Breast epithelium (tissue), 4 donors: ENCODE results near the gene ZFP62. TPM values are rescaled to one million over a fixed set of nuclear protein-coding genes. Genes with fewer than 3 reads are reported as not detected.
A peak's percentile ranks its signal among the peaks of the same experiment; 100 is the strongest.

Source experiments
- DNase-seq, 2 donors: peaks; one replicate each; pipeline ENCODE4 v3.0.0-alpha.2; 2019; ENCODE audit warnings: low spot score in 2 of 2
- H3K27ac ChIP-seq, 2 donors: fragments of 200-600 bp; sonication (generic) in 1 of 2; one replicate each; pipeline ENCODE4 v1.5.1; 2016 to 2019; ENCODE audit warnings: mild to moderate bottlenecking in 1 of 2
- H3K27me3 ChIP-seq, 2 donors: fragments of 200-600 bp; sonication (generic) in 1 of 2; one replicate each; pipeline versions ENCODE4 v1.5.1 to v1.6.0; 2017 to 2019; ENCODE audit warnings: control low read depth in 1 of 2, mild to moderate bottlenecking in 1 of 2
- H3K36me3 ChIP-seq: fragments of 200-600 bp; one replicate; pipeline ENCODE4 v1.5.1; 2019
- H3K4me1 ChIP-seq, 2 donors: fragments of 200-600 bp; sonication (generic); one replicate each; pipeline ENCODE4 v1.5.1; 2016 to 2019; ENCODE audit warnings: control low read depth in 1 of 2
- H3K4me3 ChIP-seq, 3 donors: fragments of 200-600 bp; sonication (generic); 1 replicate in 2 of 3; 2 replicates in 1 of 3; pipeline ENCODE4 v1.5.1; 2016 to 2019; ENCODE audit warnings: mild to moderate bottlenecking in 3 of 3, moderate library complexity in 2 of 3
- H3K9me3 ChIP-seq, 2 donors: fragments of 200-600 bp; sonication (generic) in 1 of 2; one replicate each; pipeline ENCODE4 v1.5.1; 2016 to 2019; ENCODE audit warnings: control low read depth in 1 of 2
- POLR2A ChIP-seq: fragments of 450-650 bp; IDR thresholded peaks from one replicate; pipeline ENCODE4 v1.6.1; 2016; ENCODE audit warnings: antibody characterized with exemption, mild to moderate bottlenecking, moderate library complexity
- POLR2AphosphoS5 ChIP-seq, 3 donors: sonication (generic); formaldehyde crosslinking; IDR thresholded peaks; one replicate each; pipeline ENCODE4 v1.6.1; 2017; ENCODE audit warnings: antibody characterized with exemption in 3 of 3
- intact Hi-C: fragments of 100-400 bp; cut with DNase I; formaldehyde crosslinking; loops from one replicate; pipeline ENCODE4 v1.15.1; 2023; ENCODE audit warnings: low total_unique reads
- total RNA-seq, 3 donors: library from RNA; depleted of rRNA; stranded (reverse); fragments of >200 nt; gene quantifications; one replicate each; pipeline ENCODE4 v1.1.0, GENCODE V29; 2016
- TF ChIP-seq, protein P1 (sequence below), 3 donors: fragments of 450-650 bp; IDR thresholded peaks; one replicate each; pipeline ENCODE4 v1.5.1; 2016 to 2017; ENCODE audit warnings: antibody characterized with exemption in 3 of 3, mild to moderate bottlenecking in 3 of 3, moderate library complexity in 3 of 3

ZFP62 gene
- total RNA-seq, 3 donors from 2014 or later: 18.6 to 49.6 (median 35.4) TPM

- Histone ChIP-seq H3K4me3 (no peak overlapping the region), H3K27ac (peak overlapping the region; percentile 46 to 65), H3K36me3 (no peaks in the 10 kb centered on the region), H3K9me3 (no peaks in the 10 kb centered on the region), H3K27me3 (no peaks in the 10 kb centered on the region), H3K4me1 (peaks cover 0 to 3% of the 10 kb centered on the region in 2 donors)
- no peak for DNase-seq
- intact Hi-C loops: no loop called here
- TF ChIP-seq, protein P1, sequence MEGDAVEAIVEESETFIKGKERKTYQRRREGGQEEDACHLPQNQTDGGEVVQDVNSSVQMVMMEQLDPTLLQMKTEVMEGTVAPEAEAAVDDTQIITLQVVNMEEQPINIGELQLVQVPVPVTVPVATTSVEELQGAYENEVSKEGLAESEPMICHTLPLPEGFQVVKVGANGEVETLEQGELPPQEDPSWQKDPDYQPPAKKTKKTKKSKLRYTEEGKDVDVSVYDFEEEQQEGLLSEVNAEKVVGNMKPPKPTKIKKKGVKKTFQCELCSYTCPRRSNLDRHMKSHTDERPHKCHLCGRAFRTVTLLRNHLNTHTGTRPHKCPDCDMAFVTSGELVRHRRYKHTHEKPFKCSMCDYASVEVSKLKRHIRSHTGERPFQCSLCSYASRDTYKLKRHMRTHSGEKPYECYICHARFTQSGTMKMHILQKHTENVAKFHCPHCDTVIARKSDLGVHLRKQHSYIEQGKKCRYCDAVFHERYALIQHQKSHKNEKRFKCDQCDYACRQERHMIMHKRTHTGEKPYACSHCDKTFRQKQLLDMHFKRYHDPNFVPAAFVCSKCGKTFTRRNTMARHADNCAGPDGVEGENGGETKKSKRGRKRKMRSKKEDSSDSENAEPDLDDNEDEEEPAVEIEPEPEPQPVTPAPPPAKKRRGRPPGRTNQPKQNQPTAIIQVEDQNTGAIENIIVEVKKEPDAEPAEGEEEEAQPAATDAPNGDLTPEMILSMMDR (IDR thresholded peaks at IDR 0.05): no peak
- TF ChIP-seq POLR2A (no peak), POLR2AphosphoS5 (IDR thresholded peaks at IDR 0.05) (peak in 1 of 3 donors; percentile 51)
Measured at GRCh38 chr5:180816608-180817534, 44.2 kb downstream of the ZFP62 start.

DNA sequence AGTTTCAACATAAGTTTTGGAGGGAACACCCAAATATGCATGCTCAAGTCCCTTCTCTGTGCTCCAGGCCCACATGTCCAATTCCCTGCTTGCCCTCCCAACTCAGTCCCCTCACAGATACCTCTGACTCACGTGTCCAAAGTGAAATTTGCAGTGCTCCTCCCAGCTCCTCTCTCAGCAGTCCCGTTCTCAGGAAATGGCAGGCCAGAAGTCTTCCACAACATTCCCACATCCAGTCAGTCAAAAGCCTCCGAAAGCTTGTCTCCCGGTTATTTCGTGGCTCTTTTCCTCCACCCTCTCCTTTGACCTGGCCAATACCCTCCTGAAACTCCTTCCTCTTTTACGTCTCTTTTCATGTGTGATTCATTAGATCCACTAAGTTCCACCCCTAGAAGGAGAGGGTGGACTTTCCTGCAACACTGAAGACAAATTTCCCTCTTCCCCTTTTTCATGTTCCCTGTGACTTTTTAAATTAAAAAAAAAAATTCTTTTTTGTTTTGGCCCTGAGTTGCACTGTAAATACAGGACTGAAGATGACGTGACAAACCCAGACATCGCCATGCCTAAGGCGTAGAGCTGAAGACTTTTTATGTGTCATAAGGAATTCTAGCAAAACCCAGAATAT lies 45.7 kb downstream of the ZFP62 start:
- H3K27me3 ChIP-seq: no peaks in the 10 kb centered on the region
- H3K36me3 ChIP-seq: no peaks in the 10 kb centered on the region
- peak overlapping the region; percentile 41 to 65 for H3K27ac ChIP-seq
- intact Hi-C loops: no loop called here
- TF ChIP-seq POLR2A (no peak), POLR2AphosphoS5 (IDR thresholded peaks at IDR 0.05) (no peak)
- TF ChIP-seq, protein P1 (IDR thresholded peaks at IDR 0.05): no peak
- H3K4me3 ChIP-seq: peak overlapping the region; percentile 18 to 63 (median 43)
- DNase-seq: no peak
- H3K4me1 ChIP-seq: peaks cover 0 to 10% of the 10 kb centered on the region in 2 donors
- no peaks in the 10 kb centered on the region for H3K9me3 ChIP-seq

GRCh38 chr5:180813420-180813819 lies 47.7 kb downstream of the ZFP62 start:
- intact Hi-C loops: no loop called here
- H3K4me3 ChIP-seq: peak overlapping the region in 2 of 3 donors; percentile 43 to 63
- H3K4me1 ChIP-seq: peaks cover 4 to 20% of the 10 kb centered on the region in 2 donors
- H3K36me3 ChIP-seq: no peaks in the 10 kb centered on the region
- H3K27me3 ChIP-seq: no peaks in the 10 kb centered on the region
- no peak for DNase-seq
- H3K9me3 ChIP-seq: no peaks in the 10 kb centered on the region
- TF ChIP-seq, protein P1 (IDR thresholded peaks at IDR 0.05): no peak
- TF ChIP-seq POLR2A (no peak), POLR2AphosphoS5 (IDR thresholded peaks at IDR 0.05) (no peak)
- H3K27ac ChIP-seq: peak overlapping the region in 1 of 2 donors; percentile 13

GRCh38 chr5:180811623-180812124 lies 49.4 kb downstream of the ZFP62 start:
- TF ChIP-seq POLR2AphosphoS5 (IDR thresholded peaks at IDR 0.05) (no peak), POLR2A (no peak)
- TF ChIP-seq, protein P1 (IDR thresholded peaks at IDR 0.05): no peak
- Histone ChIP-seq H3K36me3 (no peaks in the 10 kb centered on the region), H3K27ac (peak overlapping the region; percentile 99), H3K4me1 (peaks cover 16 to 38% of the 10 kb centered on the region in 2 donors), H3K4me3 (peak overlapping the region; percentile 63 to 79 (median 71)), H3K9me3 (no peaks in the 10 kb centered on the region), H3K27me3 (no peaks in the 10 kb centered on the region)
- intact Hi-C loops: loop anchor here (2.0 kb wide), 1 partner anchor 49 kb away; the partner anchor contains the start of gene ZFP62
- DNase-seq: no peak
